Glomerular endothelial cell (primary cell): ENCODE measurements around the gene E4F1. TPM values are rescaled to one million over a fixed set of nuclear protein-coding genes. Genes with fewer than 3 reads are reported as not detected.
"Not testable (repeated sequence)": the region's sequence is repeated elsewhere in the genome, so short reads cannot be mapped to it uniquely, and the experiment has no call there.

Source experiments
- DNase-seq: peaks from one replicate; pipeline ENCODE4 v3.0.0-alpha.2; 2011; ENCODE audit warnings: low read depth, low spot score; ENCODE audit errors: extremely low read depth
- total RNA-seq: library from RNA; depleted of rRNA; stranded (reverse); fragments of >200 nt; gene quantifications from 2 replicates; pipeline ENCODE4 v1.2.3, GENCODE V29; 2015

The E4F1 gene
- total RNA-seq, 1 donor from 2014 or later = 37.5 TPM

DNA sequence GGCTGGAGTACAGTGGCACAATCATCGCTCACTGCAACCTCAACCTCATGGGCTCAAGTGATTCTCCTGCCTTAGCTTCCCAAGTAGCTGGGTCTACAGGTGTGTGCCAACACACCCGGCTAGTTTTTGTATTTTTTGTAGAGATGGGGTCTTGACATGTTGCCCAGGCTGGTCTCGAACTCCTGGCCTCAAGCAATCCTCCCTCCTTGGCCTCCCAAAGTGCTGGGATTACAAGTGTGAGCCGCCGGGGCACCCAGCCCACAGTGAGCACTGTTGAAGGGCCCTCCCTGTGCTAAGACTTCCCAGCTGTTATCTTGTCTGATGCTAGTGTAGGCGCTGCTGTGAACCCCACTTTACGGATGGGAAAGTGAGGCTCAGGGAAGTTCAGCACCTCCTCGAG, 35.0 kb upstream of the E4F1 start:
- no peak for DNase-seq

DNA sequence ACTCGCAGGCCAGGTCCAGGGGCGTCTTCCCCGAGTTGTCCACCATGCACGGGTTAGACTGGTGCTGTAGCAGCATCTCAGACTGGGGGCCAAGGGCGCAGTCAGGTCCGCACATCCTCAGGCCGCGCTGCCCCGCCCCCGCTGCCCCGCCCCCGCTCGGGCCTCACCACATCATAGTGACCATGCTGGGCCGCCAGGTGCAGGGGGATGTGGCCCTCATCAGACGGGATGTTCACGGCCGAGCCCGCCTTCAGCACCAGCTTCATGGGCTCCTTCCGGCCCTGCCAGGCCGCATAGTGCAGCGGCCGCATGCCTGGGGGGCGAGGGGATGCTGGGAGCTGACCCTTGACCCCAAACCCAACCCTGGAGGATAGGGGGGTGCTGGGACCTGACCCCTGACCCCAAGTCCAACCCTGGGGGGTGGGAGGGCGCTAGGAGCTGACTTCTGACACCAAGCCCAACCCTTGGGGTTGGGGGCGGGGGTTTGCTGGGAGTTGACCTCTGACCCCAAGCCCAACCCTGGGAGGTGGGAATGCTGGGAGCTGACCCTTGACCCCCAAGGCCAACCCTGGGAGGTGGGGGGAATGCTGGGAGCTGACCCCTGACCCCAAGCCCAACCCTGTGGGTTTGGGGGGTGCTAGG, 34.0 kb upstream of the E4F1 start:
- no peak for DNase-seq

- no peak for DNase-seq
Measured at GRCh38 chr16:2190002-2190658, 33.3 kb upstream of the E4F1 start.

DNA sequence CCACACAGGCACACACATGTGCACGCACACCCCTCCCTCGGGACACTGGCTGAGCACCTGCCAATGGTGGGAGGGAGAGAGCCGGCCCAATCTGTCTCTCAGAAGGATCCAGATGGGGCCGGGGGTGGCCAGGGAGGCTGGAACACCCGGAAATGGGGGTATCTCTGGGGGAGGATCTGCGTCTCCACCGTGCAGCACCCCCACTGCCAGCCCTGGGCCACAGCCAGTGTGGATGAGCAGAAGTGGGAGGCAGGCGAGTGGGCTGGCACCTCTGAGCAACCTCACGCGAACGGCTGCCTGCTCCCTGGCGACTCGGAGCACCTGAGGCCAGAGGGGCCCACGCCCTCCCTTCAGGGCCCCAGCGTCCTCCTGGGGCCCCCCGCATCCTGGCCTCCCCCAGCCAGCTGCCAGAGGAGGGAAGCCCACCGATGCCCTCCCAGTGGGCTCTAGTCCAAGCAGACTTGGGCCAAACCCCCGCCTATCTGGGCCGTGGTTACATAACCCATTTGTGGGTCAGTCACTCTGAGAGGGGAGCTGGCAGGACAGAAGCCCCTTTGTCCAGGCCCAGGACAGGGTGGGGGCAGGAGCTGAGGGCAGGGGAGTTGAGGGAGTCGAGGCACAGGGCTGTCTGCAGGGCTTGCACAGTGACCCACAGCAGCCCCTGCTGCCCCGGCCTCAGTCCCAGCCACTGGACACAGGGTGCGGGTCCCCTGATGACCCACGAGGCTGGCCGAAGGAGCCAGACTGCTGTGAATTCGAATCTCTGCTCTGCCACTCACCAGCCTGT, 32.5 kb upstream of the E4F1 start:
- DNase-seq = no peak

- DNase-seq = no peak
Measured at GRCh38 chr16:2191446-2191706, 32.0 kb upstream of the E4F1 start.

GRCh38 chr16:2194166-2194834, 29.1 kb upstream of the E4F1 start:
- no peak for DNase-seq

- no peak for DNase-seq
Measured at GRCh38 chr16:2194852-2195321, 28.5 kb upstream of the E4F1 start.

DNA sequence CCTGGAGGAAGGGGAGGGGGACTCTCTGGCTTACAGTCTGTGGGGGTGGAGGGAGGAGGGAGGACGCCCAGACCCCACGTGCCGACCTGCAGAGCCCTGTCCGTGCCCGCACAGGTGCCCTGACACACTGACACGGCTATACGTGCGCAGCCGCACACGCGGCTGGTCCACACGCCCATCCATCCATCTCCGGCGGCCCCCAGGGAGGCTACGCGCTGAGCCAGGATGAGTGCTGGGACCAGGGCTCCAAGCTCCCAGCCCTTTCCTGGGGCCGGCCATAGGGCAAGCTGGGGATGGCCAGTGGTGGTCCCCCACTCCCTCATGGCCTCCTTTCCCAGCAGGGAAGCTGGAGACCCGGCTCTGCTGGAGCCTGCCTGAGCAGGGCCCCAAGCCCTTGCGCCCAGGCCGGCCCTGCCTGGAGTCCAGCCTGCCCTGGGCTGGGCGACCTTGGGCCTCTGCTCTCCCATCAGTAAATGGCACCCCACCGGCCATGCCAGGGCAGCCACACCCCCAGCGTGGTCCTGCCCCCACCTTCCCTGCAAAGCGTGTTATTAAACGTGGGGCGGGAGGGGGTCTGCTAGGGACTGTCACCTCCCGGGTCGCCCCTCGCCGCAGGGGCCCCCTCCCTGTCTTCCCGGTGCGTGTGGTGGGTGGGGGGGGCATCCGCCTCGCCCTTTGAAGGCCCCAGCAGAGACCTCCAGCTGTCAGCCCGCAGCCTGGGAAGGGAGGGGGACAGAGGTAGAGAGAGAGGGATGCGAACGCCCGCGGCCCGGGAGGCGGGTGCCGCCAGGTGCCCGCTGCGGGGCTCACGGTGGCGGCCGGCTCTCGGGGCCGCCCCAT, 27.8 kb upstream of the E4F1 start:
- no peak for DNase-seq

GRCh38 chr16:2196162-2196980, 27.0 kb upstream of the E4F1 start, which contains the start of gene CASKIN1:
Gene CASKIN1 (minus strand): TSS chr16:2196605. CDS start chr16:2196432, 173 bp downstream.
- no peak for DNase-seq

- DNase-seq = no peak
Measured at GRCh38 chr16:2196981-2197511, 26.3 kb upstream of the E4F1 start.

- no peak for DNase-seq
Measured at GRCh38 chr16:2197765-2198164, 25.6 kb upstream of the E4F1 start.

- no peak for DNase-seq
Measured at GRCh38 chr16:2198283-2198682, 25.1 kb upstream of the E4F1 start.

- DNase-seq = no peak
Measured at GRCh38 chr16:2199095-2199494, 24.3 kb upstream of the E4F1 start.

- no peak for DNase-seq
Measured at GRCh38 chr16:2199621-2200139, 23.7 kb upstream of the E4F1 start.

DNA sequence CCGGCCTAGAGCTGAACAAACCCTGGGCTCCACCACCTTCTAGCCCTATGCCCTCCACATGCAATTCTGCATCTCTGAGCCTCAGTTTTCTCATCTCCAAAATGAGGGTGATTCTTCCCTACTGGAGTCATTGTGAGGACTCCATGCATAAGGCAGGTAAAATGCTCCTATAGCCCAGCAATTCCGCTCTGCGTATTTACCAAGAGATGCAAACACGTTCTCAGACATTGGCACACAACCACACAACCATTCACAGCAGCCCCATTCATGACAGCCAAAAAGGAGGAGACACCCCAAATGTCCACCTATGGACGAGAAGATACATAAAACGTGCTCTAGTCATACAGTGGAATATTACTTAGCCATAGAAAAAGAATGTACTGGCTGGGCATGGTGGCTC, 23.1 kb upstream of the E4F1 start:
- no peak for DNase-seq

- DNase-seq = not testable (repeated sequence)
Measured at GRCh38 chr16:2203119-2203688, 20.2 kb upstream of the E4F1 start.

GRCh38 chr16:2204416-2205103, 18.8 kb upstream of the E4F1 start:
- DNase-seq = no peak
